Ishikawa (cell line): ENCODE data around the gene PIEZO2.

Experiments used
- CEBPB ChIP-seq: IDR thresholded peaks from 2 replicates; pipeline ENCODE4 v1.6.1; 2012
- CREB1 ChIP-seq: IDR thresholded peaks from 2 replicates; pipeline ENCODE4 v1.6.1; 2012; ENCODE audit warnings: low read depth
- EGR1 ChIP-seq: IDR thresholded peaks from 2 replicates; pipeline ENCODE4 v1.6.1; 2012
- EP300 ChIP-seq: IDR thresholded peaks from 2 replicates; pipeline ENCODE4 v1.6.1; 2012; ENCODE audit warnings: borderline replicate concordance
- FOXM1 ChIP-seq: IDR thresholded peaks from 2 replicates; pipeline ENCODE4 v1.6.1; 2012; ENCODE audit warnings: low read depth, borderline replicate concordance
- NFIC ChIP-seq: IDR thresholded peaks from 2 replicates; pipeline ENCODE4 v1.6.1; 2012
- RAD21 ChIP-seq: IDR thresholded peaks from 2 replicates; pipeline ENCODE4 v1.6.1; 2012; ENCODE audit warnings: low read depth
- REST ChIP-seq: IDR thresholded peaks from 2 replicates; pipeline ENCODE4 v1.6.1; 2012; ENCODE audit warnings: low read depth, mild to moderate bottlenecking
- TAF1 ChIP-seq: IDR thresholded peaks from 2 replicates; pipeline ENCODE4 v1.6.1; 2012; ENCODE audit warnings: low read depth, mild to moderate bottlenecking
- TCF12 ChIP-seq: IDR thresholded peaks from 2 replicates; pipeline ENCODE4 v1.6.1; 2012; ENCODE audit warnings: low read depth
- TEAD4 ChIP-seq: IDR thresholded peaks from 2 replicates; pipeline ENCODE4 v1.6.1; 2012
- USF1 ChIP-seq: IDR thresholded peaks from 2 replicates; pipeline ENCODE4 v1.6.1; 2012
- YY1 ChIP-seq: IDR thresholded peaks from 2 replicates; pipeline ENCODE4 v1.6.1; 2012; ENCODE audit warnings: low read depth
- ZBTB7A ChIP-seq: IDR thresholded peaks from 2 replicates; pipeline ENCODE4 v1.6.1; 2012; ENCODE audit warnings: low read depth
- TF ChIP-seq, protein P1 (sequence below): IDR thresholded peaks from 2 replicates; pipeline ENCODE4 v1.6.1; 2012

Gene PIEZO2

DNA sequence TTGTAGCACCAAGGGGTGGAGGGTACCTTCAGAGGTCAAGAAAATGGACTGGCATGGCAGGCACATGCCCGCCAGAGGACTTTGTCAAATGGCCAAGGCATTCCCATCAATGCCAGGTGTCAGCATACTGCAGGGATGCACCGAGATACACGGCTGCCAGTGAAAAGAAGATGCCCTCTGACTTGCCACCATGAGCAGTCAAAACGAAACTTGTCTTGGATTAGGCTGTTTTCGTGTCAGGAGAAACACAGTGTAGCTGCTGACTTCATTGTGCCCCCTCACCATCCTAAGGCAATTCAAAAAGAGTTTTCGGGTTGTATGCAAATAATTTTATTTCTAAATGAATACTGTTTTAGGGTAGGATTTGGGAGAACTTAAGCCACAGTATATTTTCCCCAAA, 442.1 kb downstream of the PIEZO2 start:
- no peak for TF ChIP-seq CEBPB
- no peak for TF ChIP-seq TCF12
- TF ChIP-seq TAF1 = no peak
- no peak for TF ChIP-seq REST
- TF ChIP-seq EGR1 = no peak
- TF ChIP-seq, protein P1, sequence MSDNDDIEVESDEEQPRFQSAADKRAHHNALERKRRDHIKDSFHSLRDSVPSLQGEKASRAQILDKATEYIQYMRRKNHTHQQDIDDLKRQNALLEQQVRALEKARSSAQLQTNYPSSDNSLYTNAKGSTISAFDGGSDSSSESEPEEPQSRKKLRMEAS = no peak
- no peak for TF ChIP-seq RAD21
- no peak for TF ChIP-seq NFIC
- no peak for TF ChIP-seq TEAD4
- TF ChIP-seq CREB1 = no peak
- TF ChIP-seq ZBTB7A = no peak
- no peak for TF ChIP-seq USF1
- no peak for TF ChIP-seq EP300
- no peak for TF ChIP-seq FOXM1
- TF ChIP-seq YY1 = no peak

DNA sequence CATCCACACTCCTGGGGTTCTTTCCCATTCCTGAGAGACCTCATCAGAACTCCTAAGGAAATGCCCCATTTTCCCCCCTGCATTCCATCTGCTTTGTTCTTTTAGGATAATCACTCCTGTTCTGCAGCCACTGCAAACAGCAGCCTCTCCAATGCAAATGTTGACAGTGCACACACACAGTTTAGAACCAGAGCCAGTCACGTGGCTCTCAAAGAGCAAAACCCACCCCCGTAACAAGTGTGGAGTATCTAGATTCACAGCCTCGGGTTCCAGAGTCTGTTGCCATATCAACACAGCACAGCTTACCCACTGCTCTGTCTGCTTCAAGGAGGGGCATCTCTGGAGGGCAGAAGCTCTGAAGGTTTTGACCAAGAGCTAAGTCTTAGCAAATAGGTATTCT, 443.6 kb downstream of the PIEZO2 start:
- TF ChIP-seq USF1 (no peak), ZBTB7A (no peak), FOXM1 (no peak), CREB1 (no peak), CEBPB (no peak), RAD21 (no peak), REST (no peak), TAF1 (no peak), TCF12 (no peak), EGR1 (no peak), YY1 (no peak), NFIC (no peak), TEAD4 (no peak), EP300 (no peak)
- TF ChIP-seq, protein P1 = no peak

DNA sequence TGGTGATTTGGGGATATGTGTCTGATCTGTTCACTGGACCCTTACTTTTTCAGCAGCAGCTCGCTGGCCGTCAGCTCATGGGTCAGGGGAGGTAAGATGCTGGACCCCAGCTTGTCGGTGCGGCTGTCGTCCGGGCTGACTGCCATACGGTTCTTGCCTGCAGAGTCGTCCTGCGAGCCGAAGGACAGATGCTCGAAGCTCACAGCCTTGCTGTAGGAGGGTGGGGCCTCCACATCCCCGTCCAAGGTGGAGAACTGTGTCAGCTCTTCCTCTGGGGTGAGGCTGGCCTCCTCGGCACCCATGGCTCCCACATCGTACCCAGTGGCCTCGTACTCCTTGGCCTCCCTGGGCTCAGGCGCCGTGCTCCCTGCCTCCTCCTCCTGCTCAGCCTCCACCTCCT, 444.1 kb downstream of the PIEZO2 start:
- TF ChIP-seq EGR1 = no peak
- no peak for TF ChIP-seq FOXM1
- no peak for TF ChIP-seq TCF12
- TF ChIP-seq NFIC = no peak
- TF ChIP-seq, protein P1 = no peak
- TF ChIP-seq TEAD4 = no peak
- TF ChIP-seq USF1 = no peak
- TF ChIP-seq YY1 = no peak
- no peak for TF ChIP-seq EP300
- no peak for TF ChIP-seq CEBPB
- no peak for TF ChIP-seq TAF1
- no peak for TF ChIP-seq CREB1
- TF ChIP-seq REST = no peak
- TF ChIP-seq ZBTB7A = no peak
- no peak for TF ChIP-seq RAD21

DNA sequence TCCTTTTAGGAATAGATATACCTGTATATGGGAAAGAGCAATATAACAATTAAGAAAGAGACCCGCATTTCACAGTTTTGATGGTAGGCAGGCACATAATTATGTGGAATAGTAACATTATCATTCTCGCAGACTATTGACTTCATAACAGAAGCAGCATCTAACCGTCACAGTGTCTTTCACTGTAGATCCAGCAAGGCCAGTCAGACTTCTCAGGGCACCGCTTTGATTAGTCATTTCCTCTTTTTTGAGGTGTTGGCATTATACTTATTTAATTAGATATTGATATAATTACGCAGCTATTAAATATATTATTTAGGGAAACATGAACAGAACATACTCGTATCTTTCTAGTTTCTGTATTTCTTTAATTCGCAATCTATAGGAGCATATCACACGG, 447.2 kb downstream of the PIEZO2 start:
- TF ChIP-seq NFIC (no peak), REST (no peak)
